HG03575 (cell line): ENCODE data around the gene GAL3ST1.
"Not testable (repeated sequence)": the region's sequence is repeated elsewhere in the genome, so short reads cannot be mapped to it uniquely, and the experiment has no call there.

Experiments used
- ATAC-seq: cut with Tn5 transposase; IDR thresholded peaks from one replicate; pipeline ENCODE4 v1.9.1; 2021; ENCODE audit not compliant: unreplicated experiment, insufficient number of reproducible peaks, low FRiP score; ENCODE audit errors: extremely low read depth

The GAL3ST1 gene

DNA sequence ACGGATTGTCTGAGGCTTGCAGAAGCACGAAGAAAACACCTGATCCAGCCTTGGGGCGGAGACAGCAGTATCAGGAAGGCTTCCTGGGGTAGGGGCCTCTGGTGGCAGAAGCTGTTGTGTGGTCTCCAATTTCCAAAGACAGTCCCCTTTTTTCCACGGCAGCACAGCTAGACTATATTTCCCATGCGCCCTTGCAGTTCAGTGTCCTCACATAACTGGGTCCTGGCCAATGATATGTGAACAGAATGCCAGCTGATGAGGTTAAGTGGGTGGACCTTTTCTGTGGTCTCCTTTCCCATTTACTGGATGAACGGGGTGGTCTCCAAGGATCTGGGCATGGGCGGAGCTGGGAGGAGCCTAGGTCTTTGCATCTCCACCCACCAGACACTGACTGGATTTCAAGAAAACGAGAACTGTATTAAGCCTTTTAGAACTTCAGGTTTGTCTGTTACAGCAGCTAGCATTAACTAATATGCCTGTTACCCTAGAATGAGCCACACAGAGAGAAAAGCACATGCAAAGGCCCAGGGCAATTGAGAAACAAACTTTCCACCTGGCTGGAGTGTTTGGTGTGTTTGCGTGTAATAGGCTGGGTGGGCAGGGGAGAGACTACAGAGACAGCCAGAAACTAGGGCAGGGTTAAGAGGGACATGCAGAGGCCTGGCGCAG, 6.2 kb downstream of the GAL3ST1 start:
- no peak for ATAC-seq

DNA sequence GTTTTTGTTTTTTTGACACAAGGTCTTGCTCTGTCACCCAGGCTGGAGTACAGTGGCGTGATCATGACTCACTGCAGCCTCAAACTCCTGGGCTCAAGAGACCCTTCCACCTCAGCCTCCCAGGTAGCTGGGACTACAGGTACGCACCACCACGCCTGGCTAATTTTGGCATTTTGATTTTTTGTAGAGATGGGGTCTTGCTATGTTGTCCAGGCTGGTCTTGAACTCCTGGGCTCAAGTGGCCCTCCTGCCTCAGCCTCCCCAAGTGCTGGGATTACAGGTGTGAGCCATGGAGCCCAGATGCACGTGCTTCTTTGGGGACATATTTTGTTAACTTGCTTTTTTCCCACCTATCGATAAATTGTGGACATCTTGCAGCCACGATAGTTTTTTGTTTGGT, 7.2 kb downstream of the GAL3ST1 start:
- not testable (repeated sequence) for ATAC-seq

DNA sequence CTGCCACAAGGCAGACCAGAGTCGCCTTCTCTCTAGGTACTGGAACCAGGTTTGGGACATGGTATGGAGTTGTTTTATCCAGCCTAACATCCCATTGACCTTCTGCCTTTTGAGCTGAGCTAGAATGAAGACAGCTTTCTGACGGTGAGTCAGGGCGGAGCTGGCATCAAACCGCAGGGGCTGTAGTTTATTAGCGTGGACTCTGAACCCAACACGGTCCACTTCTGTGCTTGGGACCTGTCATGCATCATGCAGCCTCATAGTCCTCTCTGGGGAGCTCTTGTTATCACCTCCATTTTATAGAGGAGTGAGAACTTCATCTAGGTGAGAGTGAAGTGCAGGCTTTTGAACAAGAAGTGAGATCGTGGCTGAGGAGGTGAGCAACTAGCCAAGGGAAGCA, 8.3 kb downstream of the GAL3ST1 start:
- ATAC-seq: no peak

DNA sequence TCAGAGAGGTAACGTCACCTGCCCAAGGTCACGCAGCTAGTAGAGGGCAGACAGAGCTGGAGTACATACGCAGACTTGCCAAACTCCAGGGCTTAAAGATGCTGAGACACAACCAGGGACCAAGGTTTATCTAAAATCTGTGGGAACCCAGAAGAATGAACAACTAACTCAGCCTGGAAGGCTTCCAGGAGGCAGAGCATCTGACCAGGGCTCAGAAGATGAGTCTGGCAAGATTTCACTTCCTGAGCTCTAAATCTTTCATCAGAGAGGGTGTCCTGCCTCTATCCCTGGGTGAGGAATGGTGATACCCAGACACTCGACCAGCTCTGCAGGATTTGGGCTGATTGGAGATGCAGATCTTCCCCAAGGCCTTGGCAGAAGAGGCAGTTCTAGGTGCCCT, 9.1 kb downstream of the GAL3ST1 start:
- no peak for ATAC-seq

DNA sequence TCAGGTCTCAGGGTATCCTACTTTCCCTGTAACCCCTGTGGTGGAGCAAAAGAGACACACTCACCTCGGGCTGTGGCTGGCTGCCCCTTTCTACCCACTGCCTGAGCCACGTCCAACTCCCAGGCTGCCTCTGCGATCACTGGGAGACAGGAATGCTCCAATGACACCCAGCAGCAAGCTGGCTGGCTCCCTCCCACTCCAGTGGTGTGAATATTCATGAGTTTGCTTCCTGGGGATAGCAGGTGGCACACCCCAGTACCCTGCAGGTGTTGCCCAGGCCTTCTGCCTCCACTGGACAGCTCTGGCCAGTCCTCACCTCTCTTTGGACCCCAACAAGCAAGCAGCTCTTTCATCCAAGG, 9.7 kb downstream of the GAL3ST1 start:
- ATAC-seq: no peak

DNA sequence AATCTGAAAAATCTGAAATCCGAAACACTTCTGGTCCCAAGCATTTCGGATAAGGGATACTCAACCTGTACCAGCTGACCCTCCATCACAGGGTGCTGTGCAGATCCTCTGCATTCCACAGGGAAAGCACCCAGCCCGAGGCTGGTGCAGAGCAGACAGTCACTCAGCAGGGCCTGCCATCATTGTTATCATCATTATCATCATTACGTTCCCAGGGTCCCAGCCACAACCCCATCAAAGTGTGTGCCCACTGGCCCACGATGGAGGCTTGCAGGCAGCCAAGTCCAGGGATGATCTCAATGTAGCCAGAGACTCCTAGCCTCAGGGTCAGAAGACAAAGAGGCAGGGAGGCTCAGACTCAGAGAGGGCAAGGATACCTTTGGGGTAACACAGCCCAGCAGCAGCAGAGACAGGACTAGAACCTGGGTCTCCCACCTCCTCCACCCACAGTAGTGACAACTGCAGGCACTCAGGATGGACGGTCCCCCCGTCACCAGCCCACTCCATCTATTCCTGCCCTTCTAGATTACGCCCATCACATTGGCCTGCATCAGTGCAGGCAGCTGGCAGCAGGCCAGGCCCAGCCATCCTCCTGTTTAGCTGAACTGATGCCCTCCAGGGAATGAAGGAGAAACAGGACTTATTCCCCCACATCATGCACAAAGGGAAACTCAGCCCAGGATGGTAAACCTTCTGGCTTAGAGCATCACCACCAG, 10.3 kb downstream of the GAL3ST1 start:
- no peak for ATAC-seq

DNA sequence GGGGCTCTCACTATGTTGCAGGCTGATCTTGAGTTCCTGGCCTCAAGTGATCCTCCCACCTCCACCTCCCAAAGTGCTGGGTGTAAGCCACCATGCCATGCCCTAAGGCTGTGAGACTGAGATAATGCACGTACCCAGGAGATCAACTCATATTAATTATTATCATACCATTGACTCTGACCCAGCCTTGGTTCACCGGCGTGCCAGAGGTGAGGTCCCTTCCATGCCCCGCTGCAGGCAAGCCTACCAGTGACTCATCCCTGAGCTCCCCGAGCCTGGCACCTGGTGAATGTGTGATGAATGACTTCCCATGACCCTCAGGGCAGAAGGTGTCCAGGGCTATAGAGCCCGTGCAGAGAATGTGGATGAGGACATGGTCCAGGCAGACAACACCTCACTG, 12.1 kb downstream of the GAL3ST1 start:
- ATAC-seq: no peak

DNA sequence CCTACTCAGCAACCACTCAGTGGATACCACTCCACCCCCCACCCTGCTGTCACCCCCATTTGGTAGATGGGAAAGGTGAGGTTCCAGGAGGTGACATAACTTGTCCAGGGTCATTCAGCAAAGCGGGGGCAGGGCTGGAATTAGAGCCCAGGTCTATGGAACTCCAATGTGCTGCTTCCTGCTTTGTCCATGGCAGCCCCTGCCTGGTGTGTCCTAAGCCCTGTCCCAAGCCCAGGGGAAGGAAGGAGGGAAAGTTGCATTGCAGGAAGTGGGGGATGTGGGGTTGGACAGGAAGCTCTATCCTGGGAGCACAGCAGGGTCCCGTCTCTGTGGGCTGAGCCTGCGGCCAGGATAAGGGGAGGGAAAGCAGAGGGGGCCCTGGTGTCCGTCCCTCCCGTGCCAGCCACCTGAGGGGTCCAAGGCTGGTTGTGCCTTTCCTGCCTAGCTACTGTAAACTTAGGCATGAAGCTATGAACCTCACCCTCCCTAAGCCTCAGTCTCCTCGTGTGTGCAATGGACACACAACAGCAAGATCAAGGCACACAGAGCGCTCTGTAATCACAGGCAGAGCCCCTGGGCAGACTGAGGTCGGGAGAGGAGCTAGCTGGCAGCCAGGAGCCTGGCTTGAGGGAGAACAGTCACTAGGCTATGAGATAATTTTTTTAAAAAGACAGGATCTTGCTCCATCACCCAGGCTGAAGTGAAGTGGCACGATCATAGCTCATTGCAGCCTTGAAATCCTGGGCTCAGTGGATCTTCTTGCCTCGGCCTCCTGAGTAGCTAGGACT, 12.9 kb downstream of the GAL3ST1 start:
- ATAC-seq: no peak

DNA sequence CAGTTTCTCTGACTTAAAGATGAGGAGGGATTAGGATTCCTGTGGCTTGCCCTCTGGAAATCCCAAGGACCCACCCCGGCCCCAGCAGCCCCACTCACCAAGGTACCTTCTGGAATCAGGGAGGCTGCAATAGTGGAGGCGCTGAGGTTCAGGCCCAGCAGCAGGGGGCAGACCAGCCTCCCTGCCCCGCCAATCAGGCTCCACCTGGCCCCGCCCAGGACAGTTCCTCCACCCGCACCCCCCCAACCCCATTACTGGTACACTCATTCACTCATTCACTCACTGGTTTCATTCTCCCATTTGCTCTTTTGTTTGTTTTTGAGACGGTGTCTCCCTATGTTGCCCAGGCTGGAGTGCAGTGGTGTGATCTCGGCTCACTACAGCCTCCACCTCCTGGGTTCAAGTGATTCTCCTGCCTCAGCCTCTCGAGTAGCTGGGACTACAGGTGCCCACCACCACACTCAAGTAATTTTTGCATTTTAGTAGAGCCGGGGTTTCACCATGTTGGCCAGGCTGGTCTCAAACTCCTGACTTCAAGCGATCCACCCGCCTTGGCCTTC, 13.7 kb downstream of the GAL3ST1 start:
- not testable (repeated sequence) for ATAC-seq

DNA sequence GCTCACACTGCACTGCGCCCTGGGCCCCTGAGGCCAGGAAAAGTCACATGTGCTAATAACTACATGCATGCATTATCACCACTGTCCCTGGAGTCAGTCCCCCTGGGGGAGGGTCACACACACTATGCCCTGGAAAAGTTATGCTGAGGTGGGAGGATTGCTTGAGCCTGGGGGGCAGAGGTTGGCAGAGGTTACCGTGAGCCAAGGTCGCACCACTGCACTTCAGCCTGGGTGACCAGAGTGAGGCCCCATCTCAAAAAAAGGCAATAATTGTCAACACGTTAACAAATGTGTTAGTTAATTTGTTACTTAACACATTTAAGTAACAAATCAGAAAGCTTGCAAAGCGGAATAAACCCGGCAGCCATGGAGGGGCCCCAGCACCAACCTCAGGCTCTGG, 14.6 kb downstream of the GAL3ST1 start:
- ATAC-seq: no peak

DNA sequence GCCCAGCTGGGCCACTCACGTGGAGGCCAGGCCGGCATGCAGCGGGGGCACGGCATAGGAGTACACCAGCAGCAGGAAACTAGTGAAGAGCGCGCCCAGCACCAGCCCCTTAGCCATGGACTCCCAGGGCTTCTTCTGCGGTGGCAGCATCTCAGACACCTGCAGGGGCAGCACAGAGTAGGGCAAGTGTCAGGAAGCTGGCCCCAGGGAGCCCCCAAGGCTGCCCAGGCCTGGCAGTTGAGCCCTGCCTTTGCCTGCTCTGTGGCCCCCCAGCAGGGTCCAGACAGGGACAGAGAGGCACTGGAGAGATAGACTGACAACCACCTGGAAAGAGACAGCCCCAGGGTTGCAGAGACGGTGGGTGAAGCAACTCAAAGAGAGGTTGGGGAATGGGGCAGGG, 17.2 kb downstream of the GAL3ST1 start:
- ATAC-seq: no peak

DNA sequence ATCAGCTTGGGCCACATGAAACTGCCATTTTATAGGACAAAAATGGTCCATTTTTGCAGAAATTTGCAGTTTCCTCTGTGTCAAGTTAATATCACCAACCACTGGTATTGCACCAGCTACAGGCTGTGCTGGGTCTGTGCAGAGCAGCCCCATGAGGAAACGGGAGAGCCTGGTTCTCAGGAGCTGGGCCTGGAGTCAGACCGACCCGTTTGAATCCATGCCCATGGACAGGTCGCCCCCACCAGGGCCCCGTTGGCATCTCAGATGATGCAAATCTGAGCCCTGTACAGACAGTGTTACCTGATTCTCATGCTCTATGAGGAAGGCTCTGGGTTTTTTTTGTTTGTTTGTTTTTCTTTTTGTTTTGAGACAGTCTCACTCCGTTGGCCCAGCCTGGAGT, 18.1 kb downstream of the GAL3ST1 start:
- no peak for ATAC-seq

DNA sequence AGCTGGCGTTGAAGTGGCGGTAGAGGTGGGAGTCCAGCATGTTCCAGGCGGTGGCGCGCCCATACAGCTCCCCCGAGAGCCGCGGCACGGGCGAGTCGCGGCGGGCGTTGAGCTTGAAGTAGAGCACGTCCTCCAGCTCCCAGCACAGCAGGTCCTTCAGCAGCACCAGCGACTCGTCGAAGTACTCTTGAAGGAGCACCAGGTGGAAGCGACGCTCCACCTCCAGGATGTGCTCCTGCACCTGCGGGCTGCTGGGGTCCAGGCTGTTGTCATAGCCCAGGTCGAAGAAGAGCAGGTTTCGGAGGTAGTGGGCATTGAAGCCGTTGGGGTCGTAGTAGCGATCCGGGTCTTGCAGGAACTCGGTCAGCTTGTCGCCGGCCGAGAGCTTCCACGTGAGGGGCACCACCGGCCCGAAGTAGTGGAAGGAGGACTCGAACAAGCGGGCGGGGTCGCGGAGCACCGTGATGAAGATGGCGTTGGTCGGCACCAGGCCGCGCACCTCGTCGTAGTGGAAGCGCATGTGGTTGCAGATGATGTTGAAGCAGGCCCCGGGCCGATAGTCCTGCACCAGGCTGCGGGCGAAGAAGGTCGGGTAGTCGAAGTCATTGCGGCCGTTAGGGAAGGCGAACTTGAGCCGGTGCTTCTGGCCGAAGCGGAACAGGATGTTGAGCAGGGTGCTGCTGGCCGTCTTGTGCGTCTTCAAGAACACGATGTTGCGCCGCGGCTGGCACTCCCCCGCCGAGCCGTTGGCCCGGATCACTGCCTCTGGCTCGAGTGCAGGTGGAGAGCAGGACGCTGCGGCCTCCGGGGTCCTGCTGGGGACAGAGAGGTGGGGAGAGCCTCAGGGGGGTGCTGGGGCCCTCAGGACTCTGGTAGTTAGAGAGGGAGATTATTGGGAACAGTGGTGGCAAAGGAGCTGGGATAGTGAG, 18.9 kb downstream of the GAL3ST1 start:
- no peak for ATAC-seq

DNA sequence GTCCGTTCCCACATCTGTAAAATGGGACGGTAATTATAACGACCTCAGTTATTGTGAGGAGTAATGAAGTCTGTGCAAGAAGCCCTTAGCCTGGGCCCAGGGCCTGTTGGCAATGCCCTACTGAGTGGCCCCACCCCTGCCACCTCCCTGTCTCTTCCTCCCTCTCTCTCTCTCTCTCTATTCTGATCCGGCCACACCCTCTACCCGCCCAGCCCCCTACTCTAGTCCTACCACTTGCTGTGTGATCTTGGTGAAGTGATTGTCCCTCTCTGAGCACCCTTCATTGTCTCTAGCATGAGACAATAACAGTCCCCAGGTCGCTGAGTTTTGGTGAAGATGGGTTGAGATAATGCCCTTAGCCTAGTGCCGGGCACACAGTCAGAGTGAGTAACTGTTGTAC, 20.5 kb downstream of the GAL3ST1 start:
- ATAC-seq: no peak

DNA sequence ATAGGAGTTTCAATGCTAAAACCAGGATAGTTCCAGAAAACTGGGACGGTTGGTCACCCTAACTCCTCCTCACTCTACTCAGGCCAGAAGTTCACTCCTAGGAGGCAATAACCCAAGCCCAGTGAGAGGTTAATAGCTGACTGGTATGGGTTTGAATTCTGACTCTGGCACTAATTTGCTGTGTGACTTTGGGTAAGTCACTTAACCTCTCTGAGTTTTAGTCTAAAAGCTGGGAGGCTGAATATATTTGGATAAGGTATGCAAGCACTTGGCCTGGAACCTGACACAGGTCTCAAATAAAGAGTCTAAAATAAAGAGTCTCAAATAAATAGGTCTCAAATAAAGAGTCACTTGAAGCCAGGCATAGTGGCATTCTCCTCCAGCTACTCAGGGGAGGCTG, 21.7 kb downstream of the GAL3ST1 start:
- ATAC-seq: no peak

DNA sequence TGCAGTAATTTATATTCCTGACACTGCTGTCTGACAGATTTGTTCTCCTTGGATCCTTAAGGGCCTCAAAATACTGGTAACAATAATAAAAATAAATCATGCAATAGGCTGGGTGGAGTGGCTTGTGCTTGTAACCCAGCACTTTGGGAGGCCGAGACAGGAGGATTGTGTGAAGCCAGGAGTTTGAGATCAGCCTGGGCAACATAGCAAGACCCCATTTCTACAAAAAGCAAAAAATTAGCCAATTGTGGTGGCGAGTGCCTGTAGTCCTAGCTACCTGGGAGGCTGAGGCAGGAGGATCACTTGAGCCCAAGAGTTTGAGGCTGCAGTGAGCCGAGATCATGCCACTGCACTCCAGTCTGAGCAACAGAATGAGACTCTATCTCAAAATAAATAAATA, 22.7 kb downstream of the GAL3ST1 start:
- ATAC-seq: not testable (repeated sequence)

DNA sequence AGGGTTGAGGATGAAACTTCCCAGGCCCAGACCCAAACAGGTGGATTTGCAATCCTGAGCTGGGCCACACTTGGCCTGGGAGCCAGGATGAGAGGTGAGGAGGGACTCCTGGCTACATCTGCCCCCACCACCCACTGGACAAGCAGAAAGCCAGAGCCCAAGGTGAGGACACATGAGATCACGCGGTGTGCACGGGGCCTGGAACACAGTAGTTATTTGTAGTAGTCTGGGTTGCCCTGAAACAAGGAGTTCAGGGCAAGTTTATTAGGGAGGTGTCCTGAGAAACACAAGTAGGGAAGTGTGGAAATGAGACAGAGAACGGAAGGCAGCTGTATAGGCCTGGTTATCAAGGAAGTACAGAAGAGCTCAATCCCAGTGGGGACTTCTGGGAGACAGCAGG, 27.3 kb downstream of the GAL3ST1 start:
- ATAC-seq: no peak

DNA sequence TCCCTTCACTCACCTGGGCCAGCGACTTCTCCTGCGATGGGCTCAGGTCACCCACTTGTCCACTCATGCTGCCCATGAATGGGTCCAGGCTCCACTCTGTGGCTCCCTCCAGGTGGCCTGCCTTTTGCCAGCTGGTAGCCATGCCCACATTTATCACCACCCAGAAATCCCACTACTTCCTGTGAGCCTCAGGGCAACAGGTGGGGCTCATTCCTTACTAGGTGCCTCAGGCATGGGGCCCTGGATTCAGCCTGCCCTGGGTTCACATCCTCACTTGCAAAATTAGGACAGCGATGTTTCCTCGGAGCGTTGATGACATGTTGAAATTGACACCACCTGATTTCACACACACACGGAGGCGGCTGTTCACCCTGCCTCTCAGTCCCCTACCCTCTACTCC, 27.8 kb downstream of the GAL3ST1 start, which contains the start of gene SEC14L6:
TSS of gene SEC14L6 (minus strand) at position 126 of the 400 bp plus-strand sequence. CDS start at position 67, 59 bp downstream.
- ATAC-seq: no peak

DNA sequence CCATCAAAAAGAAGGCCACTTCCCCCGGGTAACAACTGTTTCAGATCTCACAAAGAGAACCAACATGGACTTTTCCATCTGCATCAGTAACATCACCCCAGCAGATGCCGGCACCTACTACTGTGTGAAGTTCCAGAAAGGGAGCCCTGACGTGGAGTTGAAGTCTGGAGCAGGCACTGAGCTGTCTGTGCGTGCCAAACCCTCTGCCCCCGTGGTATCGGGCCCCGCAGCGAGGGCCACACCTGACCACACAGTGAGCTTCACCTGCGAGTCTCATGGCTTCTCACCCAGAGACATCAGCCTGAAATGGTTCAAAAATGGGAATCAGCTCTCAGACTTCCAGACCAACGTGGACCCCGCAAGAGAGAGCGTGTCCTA, 31.7 kb downstream of the GAL3ST1 start:
- ATAC-seq: no peak
